NCI-H1105 (cell line): Measurements from ENCODE around the gene CHCHD3.

Experiments
- DNase-seq: peaks from one replicate; lab custom pipeline; 2025; lab: John Stamatoyannopoulos, UW

Gene CHCHD3

GRCh38 chr7:132742189-132742612 is 339.7 kb downstream of the CHCHD3 start:
- no peak for DNase-seq

DNA sequence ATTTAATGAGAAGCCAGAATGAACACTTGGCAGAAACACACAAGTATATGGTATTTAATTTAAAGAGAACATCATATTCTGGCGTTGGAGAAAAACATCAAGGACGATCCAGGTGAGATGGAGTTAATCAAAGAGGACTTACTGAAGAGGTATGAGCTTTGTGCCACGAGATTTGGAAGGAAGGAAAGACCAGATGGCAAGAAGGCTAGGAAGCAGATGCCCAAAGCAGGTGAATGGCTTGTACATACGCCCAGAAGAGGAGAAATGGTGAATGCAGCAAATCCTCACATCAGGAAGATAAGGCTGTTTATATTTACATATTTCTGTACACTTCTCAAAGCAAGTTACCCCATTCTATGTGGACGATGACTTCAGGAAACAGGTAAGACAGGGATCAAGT is 341.7 kb downstream of the CHCHD3 start:
- DNase-seq: no peak

DNA sequence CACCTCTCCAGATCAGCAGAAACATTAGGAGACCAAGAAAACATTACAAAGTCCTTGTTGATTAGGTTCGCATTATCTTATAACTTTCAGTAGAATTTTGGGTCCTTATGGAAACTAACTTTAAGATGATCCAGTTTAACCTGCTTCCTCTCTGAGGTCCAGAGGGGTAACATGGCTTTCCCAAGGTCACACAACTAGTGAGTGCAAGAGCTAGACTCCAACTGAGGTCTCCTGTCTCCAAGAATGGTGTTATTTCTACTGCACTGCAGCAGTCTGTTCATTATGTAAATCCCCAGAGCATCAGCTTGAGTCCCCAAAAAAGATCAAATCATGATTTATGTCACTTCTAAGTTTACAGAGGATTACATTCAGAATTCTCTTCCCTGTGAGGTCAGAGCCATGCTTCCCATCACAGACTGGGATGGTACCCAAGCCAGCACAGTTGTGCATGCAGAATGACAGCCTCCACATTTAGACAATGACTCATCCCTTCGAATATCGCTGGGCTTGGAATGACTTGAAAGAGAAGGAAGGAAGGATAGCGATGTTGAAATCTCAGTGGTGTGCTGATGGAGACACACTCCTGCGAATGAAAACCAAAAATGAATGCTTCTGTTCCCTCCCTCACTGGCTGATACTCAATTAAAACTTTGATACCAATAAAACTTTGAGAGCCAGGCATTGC is 342.5 kb downstream of the CHCHD3 start:
- no peak for DNase-seq

GRCh38 chr7:132738254-132738653 is 343.6 kb downstream of the CHCHD3 start:
- DNase-seq: no peak

DNA sequence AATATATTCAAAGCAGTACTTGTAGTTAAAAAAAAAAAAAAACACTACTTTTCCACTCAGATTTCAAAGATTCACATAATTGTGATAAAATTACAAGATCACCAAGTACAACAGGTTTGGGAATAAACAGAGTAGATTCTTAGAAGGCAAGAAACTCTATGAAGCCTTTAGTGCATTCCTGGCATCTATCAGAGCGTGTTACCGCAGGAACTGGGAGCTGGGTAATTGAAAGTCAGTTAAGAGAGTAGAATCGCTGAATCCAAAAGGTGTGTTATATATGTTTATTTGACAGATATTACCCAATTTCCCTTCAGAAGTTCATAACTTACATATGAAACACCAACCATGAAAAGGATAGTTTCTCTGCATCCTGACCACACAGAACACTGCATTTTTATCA is 346.4 kb downstream of the CHCHD3 start:
- DNase-seq: no peak
